NCI-H146 treated with DMSO at 0.1 percent for 48 hours (cell line): ENCODE results near the gene TENT4A.
A peak's percentile ranks its signal among the peaks of the same experiment; 100 is the strongest.

Experiments
- DNase-seq: peaks from one replicate; lab custom pipeline; 2025; ENCODE audit not compliant: unreplicated experiment; lab: John Stamatoyannopoulos, UW

The TENT4A gene

GRCh38 chr5:6731465-6732237 lies 18.4 kb downstream of the TENT4A start:
- DNase-seq = no peak

DNA sequence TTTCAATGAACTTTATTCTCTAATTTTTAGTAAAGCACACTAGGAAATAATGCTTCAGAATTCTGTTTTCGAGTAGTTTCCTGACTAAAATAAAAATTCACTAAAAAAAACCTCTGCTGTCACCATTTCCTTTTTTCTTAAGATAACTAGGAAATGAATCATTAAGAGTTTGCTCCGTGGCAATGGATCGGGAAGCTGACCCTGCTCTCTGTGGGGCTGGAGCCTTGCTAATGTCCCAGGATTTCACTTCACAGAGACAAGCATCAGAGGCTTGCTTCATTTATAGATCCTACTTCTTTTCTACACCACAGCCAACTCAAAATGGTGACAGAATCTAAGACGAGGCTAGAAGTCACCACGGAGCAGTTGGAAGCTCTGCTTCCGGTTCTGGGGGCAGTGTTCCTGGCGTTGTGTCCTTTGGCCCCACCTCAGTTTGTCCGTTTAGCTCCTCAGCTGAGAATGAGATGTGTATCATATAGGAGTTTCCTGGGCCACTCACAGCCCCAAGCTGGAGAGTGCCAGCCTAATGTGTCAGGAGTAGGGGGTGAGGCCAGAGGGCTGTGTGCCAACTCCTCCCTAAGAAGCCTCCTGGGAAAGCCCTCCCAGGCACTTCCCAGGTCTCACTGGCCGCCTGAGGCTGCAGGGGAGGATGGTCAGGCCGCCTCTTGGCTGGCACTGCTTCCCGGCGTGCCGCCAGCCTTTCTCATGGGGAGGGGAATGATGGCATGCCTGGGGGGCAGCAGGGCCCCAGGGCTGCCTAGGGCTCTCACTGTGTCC lies 19.6 kb downstream of the TENT4A start:
- no peak for DNase-seq

- DNase-seq = no peak
Observed at GRCh38 chr5:6733411-6734242, 20.4 kb downstream of the TENT4A start.

- no peak for DNase-seq
Observed at GRCh38 chr5:6734243-6734700, 21.0 kb downstream of the TENT4A start.

DNA sequence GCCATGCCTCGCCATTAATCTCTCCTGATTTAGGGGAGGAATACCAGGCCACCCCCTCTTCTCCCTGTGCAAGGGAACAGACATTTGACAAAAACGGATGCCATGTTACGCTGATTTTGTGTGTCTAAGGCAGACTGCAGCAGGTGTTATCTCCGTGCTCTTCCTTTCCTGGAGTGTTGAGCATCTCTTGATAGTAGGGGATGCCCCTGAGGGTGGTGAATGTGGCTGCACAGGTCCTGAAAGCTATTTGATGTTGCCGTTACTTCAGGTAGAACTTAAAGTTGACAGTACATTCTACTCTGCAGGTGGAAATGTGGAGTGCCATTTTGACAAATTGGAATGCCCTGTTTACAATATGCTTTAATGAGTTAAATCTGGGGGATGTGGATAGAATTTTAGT lies 21.5 kb downstream of the TENT4A start:
- DNase-seq = no peak

GRCh38 chr5:6736106-6736505 lies 22.9 kb downstream of the TENT4A start:
- no peak for DNase-seq

DNA sequence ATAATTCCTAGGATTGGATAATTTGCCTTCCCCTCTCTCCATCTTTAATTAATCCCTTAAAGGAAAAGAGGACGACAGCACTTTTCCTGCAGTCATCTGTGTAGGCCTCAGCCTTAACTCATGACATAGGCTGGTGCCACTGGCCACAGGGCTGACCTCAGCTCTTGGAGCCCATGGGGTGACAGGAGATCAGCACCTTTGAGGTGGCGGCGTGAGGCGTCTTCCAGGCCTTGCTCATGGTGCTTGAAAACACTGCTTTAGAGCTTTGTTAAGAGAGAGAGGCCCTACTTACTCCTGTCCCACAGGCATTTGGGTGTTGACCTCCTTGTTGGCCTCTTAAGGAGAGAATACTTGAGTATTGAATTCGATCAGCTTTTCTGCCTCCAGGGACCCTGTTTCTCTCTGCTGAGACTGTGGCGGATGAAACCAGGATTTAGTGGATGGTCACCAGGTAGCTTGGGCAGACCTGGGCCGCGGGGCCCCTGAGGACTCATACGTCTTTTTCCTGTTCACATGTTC lies 23.4 kb downstream of the TENT4A start:
- no peak for DNase-seq

DNA sequence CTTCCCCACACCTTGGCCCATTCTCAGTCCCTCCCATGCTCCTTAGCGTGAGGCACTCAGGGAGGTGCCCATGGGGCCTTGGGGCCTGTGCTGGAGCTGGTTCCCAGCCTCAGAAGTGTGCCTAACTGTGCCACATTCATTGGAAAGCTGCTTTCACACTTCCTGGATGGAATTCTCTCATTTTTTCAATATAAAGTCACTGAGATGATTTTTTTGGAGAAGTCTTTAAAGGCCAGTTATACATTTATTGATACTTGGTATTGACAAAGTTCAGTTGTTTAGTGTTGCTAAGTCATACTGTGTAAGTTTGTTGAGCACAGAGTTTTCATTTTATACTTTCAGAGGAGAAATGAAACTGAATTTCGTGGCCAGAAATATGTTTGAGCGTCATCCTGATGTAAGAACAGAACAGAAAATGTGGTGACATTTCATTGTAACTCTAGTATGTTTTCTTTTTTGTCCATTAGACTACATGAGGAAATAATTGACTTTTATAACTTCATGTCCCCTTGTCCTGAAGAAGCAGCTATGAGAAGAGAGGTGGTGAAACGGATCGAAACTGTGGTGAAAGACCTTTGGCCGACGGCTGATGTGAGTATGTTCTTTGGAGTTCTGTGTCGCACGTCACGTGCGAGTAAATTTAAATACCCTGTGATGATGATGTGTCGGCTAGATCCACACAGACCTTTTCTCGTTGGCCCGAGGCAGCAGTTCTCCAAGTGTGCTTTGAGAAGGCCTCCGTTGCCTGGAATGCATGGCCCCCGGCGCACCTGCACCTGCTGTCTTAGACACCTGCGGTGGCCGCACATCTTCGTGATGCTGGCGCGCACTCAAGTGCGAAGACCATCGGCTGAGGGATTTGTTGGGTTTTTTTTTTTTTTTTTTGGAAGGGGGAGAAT lies 24.1 kb downstream of the TENT4A start:
- DNase-seq = no peak

- DNase-seq = no peak
Observed at GRCh38 chr5:6739603-6740002, 26.4 kb downstream of the TENT4A start.

DNA sequence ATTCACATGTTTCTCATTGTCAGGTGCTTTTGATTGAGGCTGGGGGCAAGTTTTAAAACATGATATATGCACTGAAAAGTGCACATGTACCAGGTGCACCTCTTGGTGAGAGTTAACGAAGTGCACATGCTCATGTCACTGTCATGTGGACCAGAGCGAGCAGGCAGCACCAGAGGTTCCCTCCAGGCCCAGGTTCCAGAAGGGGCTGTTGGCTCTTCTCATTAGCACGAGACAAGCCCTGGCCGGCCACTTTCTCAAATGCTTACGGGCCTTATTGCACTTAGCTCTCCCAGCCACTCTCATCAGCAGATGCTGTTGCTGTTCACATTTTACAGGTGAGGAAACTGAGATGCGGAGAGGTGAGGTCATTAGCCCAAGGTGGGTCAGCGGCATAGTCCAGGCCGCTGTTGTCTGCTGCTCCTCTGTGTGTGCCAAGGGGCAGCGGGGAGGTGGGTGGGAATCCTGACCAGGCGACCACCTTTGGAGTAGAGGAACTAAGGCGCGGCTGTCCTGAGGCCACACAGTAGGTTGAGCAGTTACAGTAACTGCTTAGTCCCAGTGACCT lies 27.4 kb downstream of the TENT4A start:
- DNase-seq = no peak

- no peak for DNase-seq
Observed at GRCh38 chr5:6742081-6742758, 29.0 kb downstream of the TENT4A start.

DNA sequence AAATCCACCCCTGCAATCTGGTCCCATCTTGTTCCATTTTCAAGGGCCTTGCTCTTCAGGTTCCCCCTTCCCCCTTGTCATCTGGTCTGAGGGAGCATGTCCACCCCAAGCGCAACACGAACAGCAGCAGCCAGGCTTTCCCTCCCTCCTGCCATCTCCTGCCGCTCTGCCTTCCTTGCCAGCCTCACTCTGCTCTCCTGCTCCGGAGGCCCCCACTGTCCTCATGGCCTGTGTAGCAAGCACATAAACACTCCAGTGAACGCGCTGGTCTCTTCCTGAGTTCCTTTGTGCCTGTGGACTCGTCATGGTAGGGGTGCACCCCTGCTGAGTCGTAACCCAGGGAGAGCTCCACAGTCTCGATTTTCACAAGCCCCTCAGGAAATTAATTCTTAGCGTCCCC lies 29.9 kb downstream of the TENT4A start:
- no peak for DNase-seq

- DNase-seq = no peak
Observed at GRCh38 chr5:6744841-6745705, 31.8 kb downstream of the TENT4A start.

DNA sequence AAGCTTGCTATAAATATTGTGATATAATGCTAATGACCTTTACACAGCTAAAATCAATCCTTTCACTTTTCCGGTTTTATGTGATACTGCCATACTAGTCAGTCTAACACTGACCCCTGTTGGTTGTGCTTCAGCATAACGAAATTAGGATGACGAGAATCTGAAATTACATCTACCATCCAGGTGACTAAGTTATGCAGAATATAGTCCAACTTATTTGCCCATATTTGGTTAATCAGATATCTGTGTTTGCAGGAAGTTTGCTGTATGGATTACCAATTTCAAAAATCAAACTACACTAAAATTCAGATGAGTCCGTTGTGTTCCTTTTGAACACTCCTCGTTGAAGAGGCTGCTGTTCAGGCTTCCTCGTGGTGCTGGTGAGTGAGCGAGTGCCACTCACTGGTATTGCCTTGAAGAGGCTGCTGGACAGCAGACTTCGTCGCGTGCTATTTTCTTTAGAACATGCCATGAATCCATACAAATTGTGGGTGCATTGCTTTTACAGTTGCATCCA lies 32.5 kb downstream of the TENT4A start:
- peak; percentile 3 for DNase-seq

DNA sequence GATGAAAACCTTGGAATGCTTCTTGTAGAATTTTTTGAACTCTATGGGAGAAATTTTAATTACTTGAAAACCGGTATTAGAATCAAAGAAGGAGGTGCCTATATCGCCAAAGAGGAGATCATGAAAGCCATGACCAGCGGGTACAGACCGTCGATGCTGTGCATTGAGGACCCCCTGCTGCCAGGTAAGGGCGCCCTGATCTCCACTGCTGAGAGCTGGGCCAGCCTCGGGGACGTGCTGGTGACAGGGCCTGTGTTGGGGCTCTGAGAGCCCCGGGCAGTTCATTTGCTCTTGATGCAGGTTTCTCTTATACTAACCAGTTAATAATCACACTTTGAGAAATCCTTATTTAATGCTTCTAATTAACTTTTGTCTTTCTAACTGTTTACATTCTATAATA lies 33.0 kb downstream of the TENT4A start:
- DNase-seq = no peak

DNA sequence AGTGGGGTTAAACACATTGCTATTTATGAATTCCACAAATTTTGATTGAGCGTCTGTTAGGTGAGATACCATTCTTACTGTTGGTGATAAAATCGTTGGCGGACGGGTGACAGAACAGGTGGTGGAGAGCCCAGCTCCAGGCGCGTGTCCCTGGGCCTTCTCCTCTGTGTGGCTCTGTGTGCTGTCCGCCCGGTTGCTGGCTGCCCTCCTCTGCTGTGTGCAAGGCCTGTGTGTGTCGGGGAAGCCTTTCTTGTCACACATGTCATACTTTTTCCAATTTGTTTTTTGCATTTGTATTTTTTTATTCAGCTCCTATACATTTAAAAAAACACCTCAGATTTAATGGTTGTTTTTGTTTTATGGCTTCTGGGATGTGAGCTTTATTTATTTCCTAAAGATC lies 33.9 kb downstream of the TENT4A start:
- no peak for DNase-seq

DNA sequence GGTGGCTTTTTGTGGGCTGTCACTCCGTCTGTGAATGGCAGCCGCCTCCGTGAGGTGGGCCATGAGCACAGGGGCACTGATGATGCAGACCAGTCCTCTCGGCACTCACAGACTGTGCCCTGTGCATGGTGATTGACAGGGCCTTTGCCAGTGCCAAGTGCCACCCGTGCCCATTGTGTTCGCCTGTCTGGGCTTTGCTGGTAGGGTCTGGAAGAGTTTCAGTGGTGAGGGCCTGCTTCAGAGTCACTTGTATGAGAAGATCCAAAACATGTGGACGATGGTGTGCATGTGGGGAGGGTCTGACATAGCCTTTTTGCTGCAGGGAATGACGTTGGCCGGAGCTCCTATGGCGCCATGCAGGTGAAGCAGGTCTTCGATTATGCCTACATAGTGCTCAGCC lies 34.9 kb downstream of the TENT4A start:
- no peak for DNase-seq

- no peak for DNase-seq
Observed at GRCh38 chr5:6749026-6749716, 35.9 kb downstream of the TENT4A start.
